Lung microvascular endothelial cell (primary cell): ENCODE measurements around the gene PHC3. TPM values are rescaled to one million over a fixed set of nuclear protein-coding genes. Genes with fewer than 3 reads are reported as not detected.

ENCODE experiments used
- DNase-seq, 2 donors: peaks; one replicate each; pipeline versions ENCODE4 v3.0.0 to v3.0.0-alpha.2; 2010; ENCODE audit warnings: low read depth in 2 of 2
- total RNA-seq: library from RNA; depleted of rRNA; stranded (reverse); fragments of >200 nt; gene quantifications from 2 replicates; pipeline ENCODE4 v1.2.1, GENCODE V29; 2014

Gene PHC3
- total RNA-seq, 1 donor from 2014 or later: 15.3 TPM

- DNase-seq: no peak
Measured at GRCh38 chr3:170044795-170045244, 136.7 kb downstream of the PHC3 start.

- no peak for DNase-seq
Measured at GRCh38 chr3:170044271-170044670, 137.3 kb downstream of the PHC3 start.

GRCh38 chr3:170043506-170043905 lies 138.0 kb downstream of the PHC3 start:
- DNase-seq: no peak

- DNase-seq: no peak
Measured at GRCh38 chr3:170040418-170040817, 141.1 kb downstream of the PHC3 start.

- DNase-seq: no peak
Measured at GRCh38 chr3:170038434-170039110, 143.0 kb downstream of the PHC3 start.

Other genes starting within 250 kb of the PHC3 start
- gene SEC62, start 214.9 kb downstream of the PHC3 start, total RNA-seq: 16.8 and 33.9 TPM in 2 replicates
- 0.99 and 1.7 TPM in 2 replicates for gene GPR160, start 143.7 kb downstream of the PHC3 start, total RNA-seq
- 18.7 and 23.1 TPM in 2 replicates for gene PRKCI, start 40.7 kb upstream of the PHC3 start, total RNA-seq
- 53.6 and 79.6 TPM in 2 replicates for gene SKIL, start 176.0 kb upstream of the PHC3 start, total RNA-seq
- 27.6 and 144 TPM in 2 replicates for gene CLDN11, start 237.1 kb upstream of the PHC3 start, total RNA-seq